Measurements from ENCODE around the gene TAF1. TPM values are rescaled to one million over a fixed set of nuclear protein-coding genes. Genes with fewer than 3 reads are reported as not detected.

The TAF1 gene
- total RNA-seq, 2 donors from 2014 or later, result 43.1 to 44.9 TPM

DNA sequence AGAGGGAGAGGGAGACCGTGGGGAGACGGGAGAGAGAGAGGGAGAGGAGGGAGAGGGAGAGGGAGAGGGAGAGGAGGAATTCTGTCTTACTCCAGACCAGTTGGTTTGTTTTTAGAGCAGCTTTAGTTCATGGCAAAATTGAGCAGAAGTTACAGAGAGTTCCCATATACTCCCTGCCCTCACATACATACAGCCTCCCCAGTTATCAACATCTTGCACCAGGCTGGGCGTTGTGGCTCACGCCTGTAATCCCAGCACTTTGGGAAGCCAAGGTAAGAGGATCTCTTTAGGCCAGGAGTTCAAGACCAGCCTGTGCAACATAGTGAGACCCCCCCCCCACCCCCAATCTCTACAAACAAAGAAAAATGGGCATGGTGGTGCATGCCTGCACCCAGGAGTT is 86.9 kb downstream of the TAF1 start:
- Histone ChIP-seq H3K4me1 (ENCODE audit: control insufficient read depth, insufficient read depth, low read length) (no peaks in the 10 kb centered on the region), H3K27ac (ENCODE audit: low read depth, low read length) (no peak overlapping the region), H3K27me3 (ENCODE audit: control insufficient read depth, insufficient read depth, low read length, poor library complexity, severe bottlenecking) (no peaks in the 10 kb centered on the region), H3K4me3 (ENCODE audit: low read length) (no peak overlapping the region), H3K9ac (ENCODE audit: extremely low read depth, low read length, poor library complexity, severe bottlenecking) (no peak overlapping the region), H3K36me3 (ENCODE audit: control insufficient read depth, insufficient read depth, low read length) (peaks cover 55% of the 10 kb centered on the region), H3K9me3 (ENCODE audit: control insufficient read depth, low read length) (no peaks in the 10 kb centered on the region)
- Mint-ChIP-seq H3K27me3 (ENCODE audit: insufficient read depth) (no peaks in the 10 kb centered on the region), H3K4me1 (no peaks in the 10 kb centered on the region), H3K27ac (no peak overlapping the region), H3K4me3 (no peak overlapping the region), H3K9me3 (peaks cover 54% of the 10 kb centered on the region), H3K36me3 (ENCODE audit: low read depth) (peaks cover 55% of the 10 kb centered on the region)
- no peak for DNase-seq
- 100% methylated on average over 3 of the region's 4 CpGs; no CpG with 5 or more reads in 1 of the 2 experiments for WGBS, 2 experiments (ENCODE audit: insufficient coverage in 1 of 2, insufficient read length in 1 of 2)
- TF ChIP-seq, protein P1, sequence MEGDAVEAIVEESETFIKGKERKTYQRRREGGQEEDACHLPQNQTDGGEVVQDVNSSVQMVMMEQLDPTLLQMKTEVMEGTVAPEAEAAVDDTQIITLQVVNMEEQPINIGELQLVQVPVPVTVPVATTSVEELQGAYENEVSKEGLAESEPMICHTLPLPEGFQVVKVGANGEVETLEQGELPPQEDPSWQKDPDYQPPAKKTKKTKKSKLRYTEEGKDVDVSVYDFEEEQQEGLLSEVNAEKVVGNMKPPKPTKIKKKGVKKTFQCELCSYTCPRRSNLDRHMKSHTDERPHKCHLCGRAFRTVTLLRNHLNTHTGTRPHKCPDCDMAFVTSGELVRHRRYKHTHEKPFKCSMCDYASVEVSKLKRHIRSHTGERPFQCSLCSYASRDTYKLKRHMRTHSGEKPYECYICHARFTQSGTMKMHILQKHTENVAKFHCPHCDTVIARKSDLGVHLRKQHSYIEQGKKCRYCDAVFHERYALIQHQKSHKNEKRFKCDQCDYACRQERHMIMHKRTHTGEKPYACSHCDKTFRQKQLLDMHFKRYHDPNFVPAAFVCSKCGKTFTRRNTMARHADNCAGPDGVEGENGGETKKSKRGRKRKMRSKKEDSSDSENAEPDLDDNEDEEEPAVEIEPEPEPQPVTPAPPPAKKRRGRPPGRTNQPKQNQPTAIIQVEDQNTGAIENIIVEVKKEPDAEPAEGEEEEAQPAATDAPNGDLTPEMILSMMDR (conservative IDR thresholded peaks at IDR 0.05), result no peak

DNA sequence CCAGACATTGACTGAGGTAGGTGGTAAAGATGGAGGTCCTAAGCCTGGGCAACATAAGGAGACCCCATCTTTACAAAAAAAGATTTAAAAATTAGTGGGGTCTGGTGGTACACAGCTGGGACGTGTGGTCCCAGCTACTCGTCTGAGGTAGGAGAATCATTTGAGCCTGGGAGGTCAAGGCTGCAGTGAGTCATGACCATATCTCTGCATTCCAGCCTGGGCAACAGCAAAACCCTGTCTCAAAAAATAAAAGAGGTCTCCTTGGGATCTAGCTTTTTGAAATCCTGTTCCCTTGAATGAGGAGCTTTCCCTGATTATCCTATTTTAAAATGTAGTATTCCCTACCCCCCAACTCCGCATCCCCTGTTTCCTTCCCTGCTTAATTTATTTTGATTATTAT is 88.1 kb downstream of the TAF1 start:
- TF ChIP-seq, protein P1 (conservative IDR thresholded peaks at IDR 0.05), result no peak
- no peak for DNase-seq
- Histone ChIP-seq H3K9ac (ENCODE audit: extremely low read depth, low read length, poor library complexity, severe bottlenecking) (no peak overlapping the region), H3K36me3 (ENCODE audit: control insufficient read depth, insufficient read depth, low read length) (peaks cover 60% of the 10 kb centered on the region), H3K27me3 (ENCODE audit: control insufficient read depth, insufficient read depth, low read length, poor library complexity, severe bottlenecking) (no peaks in the 10 kb centered on the region), H3K9me3 (ENCODE audit: control insufficient read depth, low read length) (no peaks in the 10 kb centered on the region), H3K4me1 (ENCODE audit: control insufficient read depth, insufficient read depth, low read length) (no peaks in the 10 kb centered on the region), H3K27ac (ENCODE audit: low read depth, low read length) (no peak overlapping the region), H3K4me3 (ENCODE audit: low read length) (no peak overlapping the region)
- Mint-ChIP-seq H3K4me3 (no peak overlapping the region), H3K9me3 (peaks cover 62% of the 10 kb centered on the region), H3K4me1 (no peaks in the 10 kb centered on the region), H3K27me3 (ENCODE audit: insufficient read depth) (no peaks in the 10 kb centered on the region), H3K36me3 (ENCODE audit: low read depth) (peaks cover 63% of the 10 kb centered on the region), H3K27ac (no peak overlapping the region)
- WGBS, 2 experiments (ENCODE audit: insufficient coverage in 1 of 2, insufficient read length in 1 of 2), result 92 to 100% methylated on average over 2 of the region's 3 CpGs

DNA sequence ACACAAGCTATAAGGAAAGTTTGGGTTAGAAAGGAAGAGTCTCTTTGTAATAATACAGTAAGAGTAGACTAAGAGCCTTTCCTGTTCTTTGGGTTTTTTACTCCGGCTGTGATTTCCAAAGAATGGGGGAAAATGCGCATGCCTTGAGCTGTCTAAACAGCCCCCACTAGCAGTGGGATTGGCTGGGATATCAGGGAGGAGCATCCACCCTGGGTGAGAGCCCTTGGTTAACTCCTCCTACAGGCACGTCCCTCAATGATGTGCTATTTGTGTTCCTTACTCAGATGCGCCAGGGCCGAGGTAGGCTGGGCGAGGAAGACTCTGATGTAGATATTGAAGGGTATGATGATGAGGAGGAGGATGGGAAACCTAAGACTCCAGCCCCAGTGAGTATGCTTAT is 92.7 kb downstream of the TAF1 start:
- Mint-ChIP-seq H3K9me3 (peaks cover 57% of the 10 kb centered on the region), H3K27me3 (ENCODE audit: insufficient read depth) (no peaks in the 10 kb centered on the region), H3K27ac (no peak overlapping the region), H3K4me1 (no peaks in the 10 kb centered on the region), H3K4me3 (no peak overlapping the region), H3K36me3 (ENCODE audit: low read depth) (peaks cover 76% of the 10 kb centered on the region)
- no peak for DNase-seq
- Histone ChIP-seq H3K27me3 (ENCODE audit: control insufficient read depth, insufficient read depth, low read length, poor library complexity, severe bottlenecking) (no peaks in the 10 kb centered on the region), H3K36me3 (ENCODE audit: control insufficient read depth, insufficient read depth, low read length) (peaks cover 84% of the 10 kb centered on the region), H3K4me3 (ENCODE audit: low read length) (no peak overlapping the region), H3K27ac (ENCODE audit: low read depth, low read length) (no peak overlapping the region), H3K9ac (ENCODE audit: extremely low read depth, low read length, poor library complexity, severe bottlenecking) (no peak overlapping the region), H3K4me1 (ENCODE audit: control insufficient read depth, insufficient read depth, low read length) (no peaks in the 10 kb centered on the region), H3K9me3 (ENCODE audit: control insufficient read depth, low read length) (no peaks in the 10 kb centered on the region)
- TF ChIP-seq, protein P1 (conservative IDR thresholded peaks at IDR 0.05), result no peak
- 97 to 100% methylated on average over 3 to 6 of the region's 6 CpGs for WGBS, 2 experiments (ENCODE audit: insufficient coverage in 1 of 2, insufficient read length in 1 of 2)

Measured in endodermal cell (in vitro differentiated cells).